Neuronal stem cell (in vitro differentiated cells): ENCODE results near the gene DTHD1. TPM values are rescaled to one million over a fixed set of nuclear protein-coding genes. Genes with fewer than 3 reads are reported as not detected.

Experiments
- DNase-seq: peaks from one replicate; pipeline ENCODE4 v3.0.0-alpha.2; 2013; ENCODE audit warnings: low spot score
- H2AFZ ChIP-seq: one replicate; pipeline ENCODE4 v1.6.1; 2013; ENCODE audit warnings: mild to moderate bottlenecking, low read length, inconsistent platforms
- H2AK5ac ChIP-seq: 2 replicates; pipeline ENCODE4 v1.6.1; 2013; ENCODE audit warnings: low read depth, mild to moderate bottlenecking, inconsistent platforms, low read length, moderate library complexity, mixed read lengths
- H2BK120ac ChIP-seq: 2 replicates; pipeline ENCODE4 v1.6.1; 2013; ENCODE audit warnings: low read depth, mild to moderate bottlenecking, inconsistent platforms, low read length, moderate library complexity, mixed read lengths
- H2BK12ac ChIP-seq: one replicate; pipeline ENCODE4 v1.6.1; 2013; ENCODE audit warnings: low read length, inconsistent platforms
- H2BK15ac ChIP-seq: 2 replicates; pipeline ENCODE4 v1.6.1; 2013; ENCODE audit warnings: mild to moderate bottlenecking, low read length, inconsistent platforms, mixed read lengths
- H2BK5ac ChIP-seq: one replicate; pipeline ENCODE4 v1.6.1; 2013; ENCODE audit warnings: inconsistent platforms, mild to moderate bottlenecking, low read length, moderate library complexity
- H3K14ac ChIP-seq: one replicate; pipeline ENCODE4 v1.6.1; 2013; ENCODE audit warnings: low read length, inconsistent platforms
- H3K18ac ChIP-seq: 2 replicates; pipeline ENCODE4 v1.6.1; 2013; ENCODE audit warnings: low read length, inconsistent platforms
- H3K23ac ChIP-seq: 2 replicates; pipeline ENCODE4 v1.6.1; 2013; ENCODE audit warnings: low read depth, mild to moderate bottlenecking, mixed read lengths, low read length, inconsistent platforms; ENCODE audit not compliant: poor library complexity
- H3K27ac ChIP-seq: replicated peaks from 3 replicates; pipeline ENCODE4 v1.5.1; 2013; ENCODE audit warnings: low read length, inconsistent platforms
- H3K27me3 ChIP-seq, 3 experiments: 2 replicates each; pipeline ENCODE4 v1.6.1; 2013; ENCODE audit warnings: low read length in 3 of 3, mild to moderate bottlenecking in 2 of 3, inconsistent platforms in 1 of 3, low read depth in 1 of 3, mixed read lengths in 1 of 3, moderate library complexity in 1 of 3; ENCODE audit not compliant: control insufficient read depth in 3 of 3, insufficient read depth in 3 of 3
- H3K36me3 ChIP-seq, 2 donors: replicated peaks in 1 of 2; 2 replicates each; pipeline ENCODE4 v1.6.1; 2013; ENCODE audit warnings: low read length in 2 of 2; ENCODE audit not compliant: control insufficient read depth in 2 of 2, insufficient read depth in 2 of 2
- H3K4ac ChIP-seq: 2 replicates; pipeline ENCODE4 v1.6.1; 2013; ENCODE audit warnings: inconsistent platforms, mild to moderate bottlenecking, low read length, moderate library complexity
- H3K4me1 ChIP-seq, 2 donors: 1 replicate in 1 of 2; 2 replicates in 1 of 2; pipeline ENCODE4 v1.6.1; 2013; ENCODE audit warnings: low read length in 2 of 2, low read depth in 1 of 2; ENCODE audit not compliant: control insufficient read depth in 2 of 2, insufficient read depth in 1 of 2
- H3K4me2 ChIP-seq: one replicate; pipeline ENCODE4 v1.6.1; 2013; ENCODE audit warnings: mild to moderate bottlenecking, low read length, inconsistent platforms; ENCODE audit not compliant: insufficient read depth, poor library complexity, severe bottlenecking
- H3K4me3 ChIP-seq, 2 donors: 2 replicates each; pipeline ENCODE4 v1.5.1; 2013; ENCODE audit warnings: low read length in 2 of 2, mild to moderate bottlenecking in 2 of 2, inconsistent platforms in 1 of 2, moderate library complexity in 1 of 2
- H3K79me1 ChIP-seq: one replicate; pipeline ENCODE4 v1.6.1; 2013; ENCODE audit warnings: low read depth, mild to moderate bottlenecking, inconsistent platforms, low read length, moderate library complexity
- H3K9ac ChIP-seq: one replicate; pipeline ENCODE4 v1.6.1; 2013; ENCODE audit warnings: mild to moderate bottlenecking, low read depth, low read length, inconsistent platforms; ENCODE audit not compliant: poor library complexity
- H3K9me3 ChIP-seq, 2 donors: replicated peaks in 1 of 2; 2 replicates each; pipeline versions ENCODE3 to v1.6.1; 2013; ENCODE audit warnings: low read length in 2 of 2, mild to moderate bottlenecking in 2 of 2, inconsistent platforms in 1 of 2, low read depth in 1 of 2, mixed read lengths in 1 of 2, moderate library complexity in 1 of 2; ENCODE audit not compliant: control insufficient read depth in 2 of 2, insufficient read depth in 1 of 2
- H4K8ac ChIP-seq: one replicate; pipeline ENCODE4 v1.6.1; 2013; ENCODE audit warnings: low read depth, mild to moderate bottlenecking, inconsistent platforms, low read length, moderate library complexity
- H4K91ac ChIP-seq: one replicate; pipeline ENCODE4 v1.6.1; 2013; ENCODE audit warnings: low read length, low read depth, mild to moderate bottlenecking, inconsistent platforms; ENCODE audit not compliant: poor library complexity
- WGBS, 2 donors: extraction: QIAGEN DNeasy Blood & Tissue Kit; methylation state at CpG; one replicate each; pipeline ENCODE4 v1.1.7; 2013; ENCODE audit warnings: missing lambda C conversion rate in 2 of 2, mixed read lengths in 1 of 2; ENCODE audit not compliant: insufficient read length in 2 of 2, insufficient replicate concordance in 1 of 2; ENCODE audit errors: extremely low coverage in 2 of 2; 5-methylcytosine and 5-hydroxymethylcytosine counted together
- polyA plus RNA-seq, 2 experiments: library from polyadenylated mRNA; stranded (reverse); fragments of 200-250 nt; gene quantifications; one replicate each; pipeline ENCODE4 v1.2.3, GENCODE V29; 2013

Gene DTHD1
- polyA plus RNA-seq (2013, experiment 1 of 2): not detected
- polyA plus RNA-seq (2013, experiment 2 of 2): not detected

DNA sequence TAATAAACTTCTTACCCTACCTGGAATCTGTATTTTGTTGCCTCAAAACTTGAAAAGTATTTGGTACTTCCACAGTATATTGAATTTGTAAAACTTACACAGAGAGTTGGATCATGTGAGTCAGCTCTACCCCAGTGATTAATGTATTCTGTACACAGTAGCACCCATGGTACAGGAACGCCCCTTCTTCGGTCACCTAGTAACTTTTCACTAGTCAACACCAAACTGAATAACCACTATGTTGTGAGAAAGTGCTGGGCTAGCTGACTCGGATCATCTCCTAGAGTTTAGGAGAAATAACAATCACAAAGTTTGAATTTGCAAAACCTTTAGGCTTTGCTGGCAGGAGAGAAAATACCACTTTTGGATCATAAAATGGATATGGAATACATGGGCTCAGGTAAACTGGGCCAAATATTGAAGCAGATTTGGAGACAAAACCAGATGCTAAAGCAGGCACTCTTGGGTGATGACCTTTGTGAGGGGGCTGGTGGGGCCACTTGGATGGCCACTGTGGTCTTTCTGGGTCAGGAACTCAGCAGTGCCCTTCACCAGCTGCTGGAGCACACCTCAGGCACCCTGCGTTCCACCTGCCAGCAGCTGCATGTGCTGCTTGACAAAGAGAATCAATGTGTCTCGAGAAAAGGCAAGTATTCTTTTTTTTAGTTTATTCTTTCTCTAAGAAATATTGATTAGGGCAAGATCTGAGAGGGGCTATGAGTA lies at the start of gene DTHD1:
Gene DTHD1, plus strand, starts transcription at position 233 of the 723 bp plus-strand sequence. Its CDS starts 143 bp downstream, at position 376.
- H2AFZ ChIP-seq: peak within 1 kb of the TSS; percentile 69
- no peak within 1 kb of the TSS for H2BK12ac ChIP-seq
- H2BK5ac ChIP-seq: no peak within 1 kb of the TSS
- H3K23ac ChIP-seq: no peak within 1 kb of the TSS
- H3K27me3 ChIP-seq: no peaks in the 10 kb centered on the region
- no peak within 1 kb of the TSS for H3K18ac ChIP-seq
- H3K36me3 ChIP-seq: no peaks in the 10 kb centered on the region
- no peak within 1 kb of the TSS for H4K8ac ChIP-seq
- no peak within 1 kb of the TSS for H2BK15ac ChIP-seq
- WGBS, 2 donors: no CpG with 5 or more reads among the region's 5 CpGs
- H3K4ac ChIP-seq: no peak within 1 kb of the TSS
- H3K9ac ChIP-seq: no peak within 1 kb of the TSS
- no peak within 1 kb of the TSS for H3K4me2 ChIP-seq
- H2AK5ac ChIP-seq: no peak within 1 kb of the TSS
- no peak within 1 kb of the TSS for H3K27ac ChIP-seq
- no peak for DNase-seq
- H3K4me3 ChIP-seq: no peak within 1 kb of the TSS
- peaks cover 5 to 27% of the 10 kb centered on the region in 2 donors for H3K4me1 ChIP-seq
- H3K14ac ChIP-seq: no peak within 1 kb of the TSS
- no peaks in the 10 kb centered on the region for H3K9me3 ChIP-seq
- no peak within 1 kb of the TSS for H4K91ac ChIP-seq
- no peaks in the 10 kb centered on the region for H3K79me1 ChIP-seq
- H2BK120ac ChIP-seq: no peak within 1 kb of the TSS

DNA sequence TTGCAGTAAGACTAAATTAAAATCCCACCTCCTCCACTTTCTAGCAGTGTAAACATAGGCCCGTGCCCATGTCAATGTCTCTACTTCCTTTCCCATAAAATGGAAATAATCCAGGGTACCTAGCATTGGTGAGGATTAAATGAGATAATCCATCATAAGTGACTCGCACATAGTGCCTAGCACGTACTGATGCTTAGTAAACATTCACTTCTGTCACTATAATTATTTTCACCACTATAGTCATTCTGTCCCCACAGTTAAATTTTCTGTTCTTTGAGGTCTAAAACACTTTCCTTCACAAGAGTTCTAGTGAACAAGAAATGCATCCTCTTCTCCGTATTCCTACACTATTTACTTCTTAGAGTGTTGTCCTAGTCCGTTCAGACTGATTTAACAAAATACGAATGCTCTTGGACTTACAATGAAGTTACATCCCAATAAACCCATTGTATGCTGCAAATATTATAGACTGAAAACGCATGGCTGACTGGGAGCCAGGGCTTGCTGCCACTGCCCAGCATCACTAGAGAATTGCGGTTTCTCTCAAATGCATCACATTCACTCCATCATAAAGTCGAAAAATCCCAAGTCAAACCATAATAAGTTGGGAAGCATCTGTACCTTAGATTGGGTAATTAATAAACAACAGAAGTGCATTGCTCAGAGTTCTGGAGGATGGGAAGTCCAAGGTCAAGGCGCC lies 47.7 kb upstream of the DTHD1 start:
- Histone ChIP-seq H3K4me2 (no peak overlapping the region), H3K14ac (no peak overlapping the region), H3K4ac (no peak overlapping the region), H2BK120ac (no peak overlapping the region), H2BK15ac (no peak overlapping the region), H3K79me1 (no peaks in the 10 kb centered on the region), H4K91ac (no peak overlapping the region), H3K4me3 (no peak overlapping the region), H3K27ac (no peak overlapping the region), H2AFZ (no peak overlapping the region), H2AK5ac (no peak overlapping the region), H3K27me3 (no peaks in the 10 kb centered on the region), H2BK5ac (no peak overlapping the region), H3K4me1 (no peaks in the 10 kb centered on the region), H3K9ac (no peak overlapping the region), H3K9me3 (peaks cover 0 to 3% of the 10 kb centered on the region in 2 donors), H3K18ac (no peak overlapping the region), H3K23ac (no peak overlapping the region), H3K36me3 (no peaks in the 10 kb centered on the region), H4K8ac (no peak overlapping the region), H2BK12ac (no peak overlapping the region)
- no CpG with 5 or more reads among the region's 10 CpGs for WGBS, 2 donors
- no peak for DNase-seq

GRCh38 chr4:36235306-36235705 lies 46.1 kb upstream of the DTHD1 start:
- H4K91ac ChIP-seq: no peak overlapping the region
- H3K4me1 ChIP-seq: no peaks in the 10 kb centered on the region
- WGBS, 2 donors: no CpG with 5 or more reads among the region's 3 CpGs
- no peak overlapping the region for H3K9ac ChIP-seq
- H4K8ac ChIP-seq: no peak overlapping the region
- H2BK5ac ChIP-seq: no peak overlapping the region
- peaks cover 0 to 3% of the 10 kb centered on the region in 2 donors for H3K9me3 ChIP-seq
- H2AK5ac ChIP-seq: no peak overlapping the region
- no peaks in the 10 kb centered on the region for H3K79me1 ChIP-seq
- H3K18ac ChIP-seq: no peak overlapping the region
- H2BK120ac ChIP-seq: no peak overlapping the region
- no peak overlapping the region for H3K4me2 ChIP-seq
- H2BK15ac ChIP-seq: no peak overlapping the region
- H2BK12ac ChIP-seq: no peak overlapping the region
- no peaks in the 10 kb centered on the region for H3K36me3 ChIP-seq
- no peak overlapping the region for H3K4ac ChIP-seq
- no peak overlapping the region for H3K14ac ChIP-seq
- no peak overlapping the region for H2AFZ ChIP-seq
- no peak for DNase-seq
- H3K27ac ChIP-seq: no peak overlapping the region
- H3K27me3 ChIP-seq: no peaks in the 10 kb centered on the region
- no peak overlapping the region for H3K23ac ChIP-seq
- H3K4me3 ChIP-seq: no peak overlapping the region

DNA sequence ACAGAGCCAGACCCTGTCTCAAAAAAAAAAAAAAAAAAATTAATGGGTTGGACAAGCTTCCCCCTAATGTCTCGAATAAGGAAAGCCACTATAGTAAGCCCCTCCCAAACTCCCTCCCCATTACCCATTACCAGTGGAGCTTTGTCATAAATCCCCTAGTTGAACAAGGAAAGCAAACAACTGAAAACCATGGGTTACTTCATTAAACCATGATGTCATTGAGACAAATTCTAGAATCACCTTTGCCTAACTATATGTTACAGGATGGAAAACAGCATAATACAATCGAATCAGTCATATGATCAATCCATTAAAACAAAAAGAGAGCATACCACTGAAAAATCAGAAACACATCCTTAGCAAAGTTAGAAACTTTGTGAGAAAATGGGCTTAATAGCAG lies 45.3 kb upstream of the DTHD1 start:
- Histone ChIP-seq H2BK5ac (no peak overlapping the region), H2BK120ac (no peak overlapping the region), H3K4me2 (no peak overlapping the region), H4K91ac (no peak overlapping the region), H3K23ac (no peak overlapping the region), H4K8ac (no peak overlapping the region), H3K18ac (no peak overlapping the region), H3K27ac (no peak overlapping the region), H3K9me3 (peaks cover 0 to 3% of the 10 kb centered on the region in 2 donors), H3K4ac (no peak overlapping the region), H3K4me3 (no peak overlapping the region), H2BK15ac (no peak overlapping the region), H3K36me3 (no peaks in the 10 kb centered on the region), H3K4me1 (no peaks in the 10 kb centered on the region), H2AFZ (no peak overlapping the region), H2BK12ac (no peak overlapping the region), H2AK5ac (no peak overlapping the region), H3K79me1 (no peaks in the 10 kb centered on the region), H3K9ac (no peak overlapping the region), H3K27me3 (no peaks in the 10 kb centered on the region), H3K14ac (no peak overlapping the region)
- DNase-seq: no peak
- no CpG with 5 or more reads among the region's 2 CpGs for WGBS, 2 donors
